IPS DF 19.7 (cell line): ENCODE data around the gene ZC3H8.
"Not testable (repeated sequence)": the region's sequence is repeated elsewhere in the genome, so short reads cannot be mapped to it uniquely, and the experiment has no call there.

Experiments used
- DNase-seq: peaks from one replicate; pipeline ENCODE4 v3.0.0-alpha.2; 2013; ENCODE audit warnings: low read depth, low spot score

The ZC3H8 gene

GRCh38 chr2:112259509-112260294, 4.9 kb upstream of the ZC3H8 start:
- DNase-seq: peak; percentile 47

GRCh38 chr2:112257575-112257974, 2.7 kb upstream of the ZC3H8 start:
- no peak for DNase-seq

GRCh38 chr2:112256654-112257053, 1.8 kb upstream of the ZC3H8 start:
- no peak for DNase-seq

GRCh38 chr2:112255875-112256274, 1.0 kb upstream of the ZC3H8 start:
- DNase-seq: no peak

GRCh38 chr2:112253261-112253815, 1.5 kb downstream of the ZC3H8 start:
- no peak for DNase-seq

- no peak for DNase-seq
Measured at GRCh38 chr2:112251271-112251670, 3.6 kb downstream of the ZC3H8 start.

- no peak for DNase-seq
Measured at GRCh38 chr2:112244854-112245253, 10.0 kb downstream of the ZC3H8 start.

GRCh38 chr2:112243233-112243632, 11.6 kb downstream of the ZC3H8 start:
- DNase-seq: no peak

- no peak for DNase-seq
Measured at GRCh38 chr2:112242384-112242783, 12.5 kb downstream of the ZC3H8 start.

GRCh38 chr2:112239862-112240261, 15.0 kb downstream of the ZC3H8 start:
- DNase-seq: no peak

- no peak for DNase-seq
Measured at GRCh38 chr2:112230371-112230770, 24.5 kb downstream of the ZC3H8 start.

- no peak for DNase-seq
Measured at GRCh38 chr2:112229348-112229747, 25.5 kb downstream of the ZC3H8 start.

GRCh38 chr2:112220831-112221230, 34.0 kb downstream of the ZC3H8 start:
- no peak for DNase-seq

- DNase-seq: no peak
Measured at GRCh38 chr2:112220186-112220585, 34.7 kb downstream of the ZC3H8 start.

GRCh38 chr2:112217854-112218253, 37.0 kb downstream of the ZC3H8 start:
- no peak for DNase-seq

- no peak for DNase-seq
Measured at GRCh38 chr2:112216167-112216566, 38.7 kb downstream of the ZC3H8 start.

GRCh38 chr2:112207905-112208304, 46.9 kb downstream of the ZC3H8 start:
- DNase-seq: not testable (repeated sequence)

GRCh38 chr2:112204411-112204810, 50.4 kb downstream of the ZC3H8 start:
- no peak for DNase-seq

- no peak for DNase-seq
Measured at GRCh38 chr2:112201696-112202430, 53.0 kb downstream of the ZC3H8 start.

- DNase-seq: no peak
Measured at GRCh38 chr2:112199188-112199587, 55.7 kb downstream of the ZC3H8 start.

- DNase-seq: no peak
Measured at GRCh38 chr2:112198780-112199179, 56.1 kb downstream of the ZC3H8 start.

GRCh38 chr2:112197868-112198267, 57.0 kb downstream of the ZC3H8 start:
- no peak for DNase-seq

GRCh38 chr2:112195950-112196349, 58.9 kb downstream of the ZC3H8 start:
- no peak for DNase-seq
